Measurements from ENCODE around the gene ENO4. TPM values are rescaled to one million over a fixed set of nuclear protein-coding genes. Genes with fewer than 3 reads are reported as not detected.

ENO4 gene
- total RNA-seq, 1 experiment from 2014 or later: not detected

DNA sequence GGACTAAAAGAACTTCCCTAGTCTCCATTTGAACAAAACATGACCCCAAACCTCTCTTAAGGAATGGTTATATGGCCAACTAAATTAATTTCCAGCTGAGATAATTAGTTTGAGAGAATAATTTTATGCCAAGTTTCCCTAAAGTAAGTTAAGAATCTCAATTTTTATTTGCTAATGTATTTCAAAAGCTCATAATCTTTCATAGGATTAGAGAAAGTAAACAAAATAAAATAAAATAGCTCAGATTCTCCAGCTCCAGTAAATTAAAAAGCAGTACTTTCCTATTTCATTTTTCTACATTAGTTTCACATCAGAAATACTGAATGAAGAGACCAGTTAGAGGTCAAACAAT, 44.4 kb downstream of the ENO4 start:
- no peak for DNase-seq (ENCODE audit: low spot score)

GRCh38 chr10:116899626-116900025, 50.3 kb downstream of the ENO4 start:
- DNase-seq (ENCODE audit: low spot score): no peak
- in situ Hi-C loops (cut with HindIII; ENCODE audit: low sequenced_read_pairs): no loop called here

More for the DNA sequence above, 44.4 kb downstream of the ENO4 start:
- in situ Hi-C loops (cut with HindIII; ENCODE audit: low sequenced_read_pairs): no loop called here

DNA sequence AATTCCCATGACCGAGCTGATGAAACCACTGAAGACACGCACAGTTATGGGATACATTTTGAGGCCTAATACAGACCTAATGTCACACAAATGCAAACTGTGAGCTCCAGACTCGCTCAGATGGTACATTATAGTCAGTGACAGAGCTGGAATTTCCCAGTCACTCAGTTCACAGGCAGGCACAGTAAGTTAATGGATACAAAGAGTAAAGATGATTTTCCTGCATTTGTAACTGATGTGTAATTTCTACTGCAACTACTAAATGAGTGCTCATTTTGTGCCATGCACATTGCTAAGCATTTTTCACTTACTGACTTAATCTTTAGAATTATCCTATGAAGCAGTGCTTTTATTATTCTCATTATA, 56.5 kb downstream of the ENO4 start:
- in situ Hi-C loops (cut with HindIII; ENCODE audit: low sequenced_read_pairs): no loop called here
- no peak for DNase-seq (ENCODE audit: low spot score)

DNA sequence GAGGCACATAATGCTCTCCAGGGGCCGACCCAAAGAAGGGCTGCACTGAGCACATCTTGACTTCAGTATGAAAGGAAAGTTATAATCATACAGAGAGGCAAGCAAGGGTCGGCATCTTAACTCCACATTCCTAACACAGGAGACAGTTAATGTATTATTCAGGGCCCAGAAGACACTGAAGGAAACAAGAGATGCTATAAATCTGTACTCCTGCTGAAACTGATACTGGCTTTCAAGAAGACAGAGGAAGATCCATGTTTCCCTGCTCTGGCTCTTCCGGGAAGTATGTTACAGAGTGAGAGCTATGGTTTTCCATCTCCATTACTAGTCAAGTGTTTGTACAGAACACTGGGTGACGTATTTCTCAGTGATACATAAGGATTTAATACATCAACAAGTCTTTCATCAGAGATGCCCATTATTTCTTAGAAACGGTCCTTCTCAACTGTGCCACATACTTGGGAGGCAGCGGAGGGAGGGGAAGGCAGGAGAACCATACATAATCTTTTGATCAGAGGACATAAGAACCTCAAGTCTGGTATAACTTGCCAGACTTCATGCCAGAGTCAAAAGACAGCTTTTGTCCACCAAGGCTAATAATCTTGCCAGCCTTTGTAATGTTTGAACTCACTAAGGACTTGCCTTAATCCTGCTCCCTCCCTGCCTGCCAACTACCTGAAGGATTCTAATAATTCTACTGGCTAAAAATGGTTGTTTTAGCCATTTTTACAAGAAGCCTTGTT, 58.1 kb downstream of the ENO4 start:
- no peak for DNase-seq (ENCODE audit: low spot score)
- in situ Hi-C loops (cut with HindIII; ENCODE audit: low sequenced_read_pairs): no loop called here

- in situ Hi-C loops (cut with HindIII; ENCODE audit: low sequenced_read_pairs): no loop called here
- DNase-seq (ENCODE audit: low spot score): no peak
Observed at GRCh38 chr10:116909307-116909706, 60.0 kb downstream of the ENO4 start.

GRCh38 chr10:116910910-116911309, 61.6 kb downstream of the ENO4 start:
- DNase-seq (ENCODE audit: low spot score): no peak
- in situ Hi-C loops (cut with HindIII; ENCODE audit: low sequenced_read_pairs): no loop called here

- DNase-seq (ENCODE audit: low spot score): no peak
- in situ Hi-C loops (cut with HindIII; ENCODE audit: low sequenced_read_pairs): no loop called here
Observed at GRCh38 chr10:116912162-116912561, 62.9 kb downstream of the ENO4 start.

DNA sequence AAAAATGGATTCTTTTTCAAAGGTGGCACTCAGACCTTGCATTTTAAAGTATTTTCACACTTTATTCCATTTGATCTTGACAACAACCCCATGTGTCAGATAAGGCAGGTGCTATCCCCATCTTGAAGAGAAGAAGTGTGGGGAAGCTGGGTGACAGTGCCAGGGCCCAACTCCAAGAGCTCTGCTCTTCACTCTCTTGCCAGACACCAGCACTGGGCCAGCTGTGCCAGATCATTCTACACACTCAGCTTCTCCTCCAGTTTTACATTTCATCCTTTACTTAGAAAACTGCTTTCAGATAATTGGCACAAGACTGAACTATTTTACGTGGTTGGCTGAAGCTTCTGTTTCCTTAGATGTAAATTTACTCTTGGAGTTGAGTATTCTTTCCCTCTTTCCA, 64.4 kb downstream of the ENO4 start:
- in situ Hi-C loops (cut with HindIII; ENCODE audit: low sequenced_read_pairs): no loop called here

GRCh38 chr10:116915340-116915739, 66.0 kb downstream of the ENO4 start:
- DNase-seq (ENCODE audit: low spot score): no peak
- in situ Hi-C loops (cut with HindIII; ENCODE audit: low sequenced_read_pairs): no loop called here

More for the DNA sequence above, 64.4 kb downstream of the ENO4 start:
- DNase-seq (ENCODE audit: low spot score): no peak

- in situ Hi-C loops (cut with HindIII; ENCODE audit: low sequenced_read_pairs): no loop called here
- no peak for DNase-seq (ENCODE audit: low spot score)
Observed at GRCh38 chr10:116917481-116917880, 68.2 kb downstream of the ENO4 start.

DNA sequence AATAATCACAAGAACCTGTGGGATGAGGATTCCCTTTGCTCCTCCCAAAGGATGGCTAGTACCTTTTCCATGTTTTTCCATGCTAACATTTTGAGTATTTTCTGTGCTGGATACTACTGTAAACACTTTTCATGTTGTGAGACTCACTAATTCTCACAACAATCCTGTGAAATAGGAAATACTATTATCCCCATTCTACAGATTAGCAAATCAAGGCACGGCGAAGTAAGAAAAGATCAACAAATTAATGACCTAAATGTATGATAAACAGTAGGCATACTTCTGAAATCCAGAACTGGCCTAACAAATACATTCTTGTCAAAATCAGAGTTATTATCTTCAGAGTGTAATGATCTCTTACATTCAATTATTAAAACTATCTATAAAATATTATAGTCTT, 69.3 kb downstream of the ENO4 start:
- no peak for DNase-seq (ENCODE audit: low spot score)
- in situ Hi-C loops (cut with HindIII; ENCODE audit: low sequenced_read_pairs): no loop called here

- no peak for DNase-seq (ENCODE audit: low spot score)
- in situ Hi-C loops (cut with HindIII; ENCODE audit: low sequenced_read_pairs): no loop called here
Observed at GRCh38 chr10:116919164-116919563, 69.9 kb downstream of the ENO4 start.

DNA sequence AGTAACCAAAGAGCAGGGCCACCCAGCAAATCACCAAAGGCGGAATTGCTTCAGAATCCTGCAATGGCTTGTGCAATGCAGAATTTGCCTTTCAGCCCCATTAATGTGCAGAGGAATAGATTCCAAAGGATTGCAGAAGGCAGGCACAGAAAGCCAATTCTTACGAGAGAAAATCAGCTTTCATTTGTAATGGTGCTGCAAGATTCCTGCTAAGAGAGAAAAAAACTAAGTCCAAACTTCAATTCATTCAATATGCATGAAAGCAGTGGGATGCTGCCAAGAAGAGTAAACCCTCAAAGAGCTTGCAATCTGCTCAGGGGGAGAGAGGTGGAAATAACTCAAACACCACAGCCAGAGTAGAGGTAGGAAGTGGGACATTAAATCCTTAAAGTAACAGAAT, 70.4 kb downstream of the ENO4 start:
- DNase-seq (ENCODE audit: low spot score): no peak
- in situ Hi-C loops (cut with HindIII; ENCODE audit: low sequenced_read_pairs): no loop called here

GRCh38 chr10:116925056-116925455, 75.8 kb downstream of the ENO4 start:
- peak; percentile 88 for DNase-seq (ENCODE audit: low spot score)
- in situ Hi-C loops (cut with HindIII; ENCODE audit: low sequenced_read_pairs): no loop called here

DNA sequence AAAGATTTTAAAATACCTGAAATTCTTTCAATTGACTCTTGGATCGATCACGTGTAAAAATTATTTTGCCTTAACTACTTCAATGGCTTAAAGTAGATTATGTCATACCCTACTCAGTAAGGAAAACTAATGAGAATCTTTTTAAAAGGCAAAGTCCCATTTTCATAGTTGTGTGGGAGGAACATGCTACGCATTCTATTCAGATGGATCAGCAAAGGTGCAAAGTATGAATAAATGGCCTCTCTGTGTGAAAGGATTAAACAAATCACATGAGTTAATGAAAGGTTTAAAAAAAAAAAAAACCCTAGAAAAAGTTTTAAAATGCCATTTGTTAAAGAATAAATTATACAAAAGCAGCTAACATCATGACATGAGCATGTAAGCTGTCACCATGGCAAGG, 77.1 kb downstream of the ENO4 start:
- in situ Hi-C loops (cut with HindIII; ENCODE audit: low sequenced_read_pairs): no loop called here
- DNase-seq (ENCODE audit: low spot score): no peak

- in situ Hi-C loops (cut with HindIII; ENCODE audit: low sequenced_read_pairs): no loop called here
- no peak for DNase-seq (ENCODE audit: low spot score)
Observed at GRCh38 chr10:116931806-116932205, 82.5 kb downstream of the ENO4 start.

Other genes with a start within 250 kb of the ENO4 start
- not detected in 2 replicates for gene PNLIPRP2, start 228.5 kb upstream of the ENO4 start, total RNA-seq (2014; rRNA removed; shearing (Covaris generic))
- gene HSPA12A, start 106.9 kb upstream of the ENO4 start, total RNA-seq (2014; rRNA removed; shearing (Covaris generic)): 0.18 and 0.47 TPM in 2 replicates
- gene SHTN1, start 155.7 kb downstream of the ENO4 start, total RNA-seq (2014; rRNA removed; shearing (Covaris generic)): 0.62 and 2.4 TPM in 2 replicates